Breast epithelium (tissue), 3 donors: ENCODE results near the gene GTPBP1.

ENCODE experiments used
- POLR2AphosphoS5 ChIP-seq, 3 donors: sonication (generic); formaldehyde crosslinking; IDR thresholded peaks; one replicate each; pipeline ENCODE4 v1.6.1; 2017; ENCODE audit warnings: antibody characterized with exemption in 3 of 3
- TF ChIP-seq, protein P1 (sequence below), 3 donors: fragments of 450-650 bp; IDR thresholded peaks; one replicate each; pipeline ENCODE4 v1.5.1; 2016 to 2017; ENCODE audit warnings: antibody characterized with exemption in 3 of 3, mild to moderate bottlenecking in 3 of 3, moderate library complexity in 3 of 3

DNA sequence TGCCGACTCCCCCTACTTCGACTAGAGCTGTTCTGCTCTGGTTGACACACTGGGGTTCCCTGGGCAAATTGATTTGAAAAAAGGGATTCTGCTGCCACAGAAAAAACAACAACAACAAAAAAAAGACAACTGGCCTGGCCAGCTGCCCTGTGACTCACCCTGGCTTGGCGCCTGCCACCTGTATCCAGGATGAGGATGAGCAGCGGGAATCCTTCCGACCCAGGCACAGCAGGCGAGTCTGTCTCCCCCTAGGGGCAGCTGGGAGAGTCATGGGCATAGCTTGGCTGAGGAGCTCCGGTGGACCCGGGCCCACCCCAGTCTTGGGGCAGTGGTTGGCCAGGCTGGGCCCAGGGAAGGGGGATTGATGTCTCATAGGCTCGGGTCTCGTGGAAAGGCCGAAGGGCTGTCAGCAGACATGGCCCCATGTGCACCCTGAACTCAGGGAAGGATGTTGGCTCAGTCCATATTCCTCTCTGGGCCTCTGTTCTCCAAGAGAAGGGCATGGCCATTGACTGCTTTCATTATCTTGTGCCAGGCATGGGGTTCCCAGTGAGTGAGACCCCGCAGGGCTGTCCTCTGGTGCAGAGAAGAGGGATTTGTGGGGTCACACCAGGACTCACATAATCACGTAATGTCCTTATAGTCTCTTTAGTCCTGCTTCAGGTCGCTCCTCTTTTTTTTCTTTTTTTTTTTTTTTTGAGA is 60.5 kb downstream of the GTPBP1 start:
- TF ChIP-seq, protein P1, sequence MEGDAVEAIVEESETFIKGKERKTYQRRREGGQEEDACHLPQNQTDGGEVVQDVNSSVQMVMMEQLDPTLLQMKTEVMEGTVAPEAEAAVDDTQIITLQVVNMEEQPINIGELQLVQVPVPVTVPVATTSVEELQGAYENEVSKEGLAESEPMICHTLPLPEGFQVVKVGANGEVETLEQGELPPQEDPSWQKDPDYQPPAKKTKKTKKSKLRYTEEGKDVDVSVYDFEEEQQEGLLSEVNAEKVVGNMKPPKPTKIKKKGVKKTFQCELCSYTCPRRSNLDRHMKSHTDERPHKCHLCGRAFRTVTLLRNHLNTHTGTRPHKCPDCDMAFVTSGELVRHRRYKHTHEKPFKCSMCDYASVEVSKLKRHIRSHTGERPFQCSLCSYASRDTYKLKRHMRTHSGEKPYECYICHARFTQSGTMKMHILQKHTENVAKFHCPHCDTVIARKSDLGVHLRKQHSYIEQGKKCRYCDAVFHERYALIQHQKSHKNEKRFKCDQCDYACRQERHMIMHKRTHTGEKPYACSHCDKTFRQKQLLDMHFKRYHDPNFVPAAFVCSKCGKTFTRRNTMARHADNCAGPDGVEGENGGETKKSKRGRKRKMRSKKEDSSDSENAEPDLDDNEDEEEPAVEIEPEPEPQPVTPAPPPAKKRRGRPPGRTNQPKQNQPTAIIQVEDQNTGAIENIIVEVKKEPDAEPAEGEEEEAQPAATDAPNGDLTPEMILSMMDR (IDR thresholded peaks at IDR 0.05): peak; percentile 27 to 84 (median 59)
- peak in 2 of 3 donors; percentile 16 to 32 for TF ChIP-seq POLR2AphosphoS5 (IDR thresholded peaks at IDR 0.05)
